DND-41 (cell line): ENCODE data around the gene PACRG.

Experiments used
- CTCF ChIP-seq: IDR thresholded peaks from 2 replicates; pipeline ENCODE4 v1.5.1; 2012; ENCODE audit warnings: borderline replicate concordance, low read length, moderate library complexity, mild to moderate bottlenecking; ENCODE audit not compliant: poor library complexity, severe bottlenecking; ENCODE audit errors: extremely low read depth
- EZH2 ChIP-seq: IDR thresholded peaks from 3 replicates; pipeline ENCODE4 v1.6.1; 2012; ENCODE audit warnings: borderline replicate concordance, low read depth, mild to moderate bottlenecking, moderate library complexity, low read length, inconsistent platforms; ENCODE audit not compliant: severe bottlenecking

GRCh38 chr6:163118941-163119340 is 391.2 kb downstream of the PACRG start:
- TF ChIP-seq CTCF: no peak
- no peak for TF ChIP-seq EZH2
